ENCODE results near the gene RPA1.

RPA1 gene

DNA sequence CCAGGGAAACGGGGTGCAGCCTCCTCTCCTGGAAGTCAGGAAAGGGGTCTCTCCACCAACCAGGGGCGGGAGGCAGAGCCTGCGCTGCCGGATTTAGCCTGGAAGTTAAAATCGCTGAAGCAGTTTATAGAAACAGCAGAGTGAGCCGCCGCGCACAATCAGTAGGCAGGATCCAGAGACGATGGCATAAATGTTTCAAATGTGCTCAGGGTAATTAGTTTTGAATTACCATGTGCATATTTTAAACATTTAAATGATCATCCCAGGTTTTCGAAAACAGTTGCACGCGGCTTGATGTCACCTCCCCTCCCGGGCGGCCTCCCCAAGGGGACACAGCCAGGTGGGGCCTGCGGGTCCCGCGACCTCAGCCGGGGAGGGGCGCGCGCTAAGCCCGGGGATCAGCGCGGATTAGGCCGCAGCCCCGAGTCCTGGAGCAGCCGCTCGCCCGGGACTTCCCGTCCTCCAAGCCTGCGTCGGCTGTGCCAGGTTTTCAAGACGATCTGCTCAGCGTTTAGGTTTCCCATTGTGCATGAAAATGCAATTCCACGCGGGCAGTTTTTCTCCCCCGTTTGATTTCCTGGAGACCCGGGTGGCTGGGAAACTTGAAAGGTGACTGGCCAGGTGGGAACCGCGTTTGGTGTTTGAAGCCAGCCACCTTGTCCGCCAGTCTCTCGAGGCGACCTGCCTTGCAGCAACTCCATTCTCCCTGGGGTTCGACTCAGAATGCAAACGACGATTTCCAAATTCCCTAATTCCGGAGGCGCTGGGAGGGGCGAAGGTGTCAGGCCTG lies 78.3 kb downstream of the RPA1 start:
- no peak for DNase-seq (ENCODE audit: low read depth in 2 of 2, low spot score in 1 of 2)

DNA sequence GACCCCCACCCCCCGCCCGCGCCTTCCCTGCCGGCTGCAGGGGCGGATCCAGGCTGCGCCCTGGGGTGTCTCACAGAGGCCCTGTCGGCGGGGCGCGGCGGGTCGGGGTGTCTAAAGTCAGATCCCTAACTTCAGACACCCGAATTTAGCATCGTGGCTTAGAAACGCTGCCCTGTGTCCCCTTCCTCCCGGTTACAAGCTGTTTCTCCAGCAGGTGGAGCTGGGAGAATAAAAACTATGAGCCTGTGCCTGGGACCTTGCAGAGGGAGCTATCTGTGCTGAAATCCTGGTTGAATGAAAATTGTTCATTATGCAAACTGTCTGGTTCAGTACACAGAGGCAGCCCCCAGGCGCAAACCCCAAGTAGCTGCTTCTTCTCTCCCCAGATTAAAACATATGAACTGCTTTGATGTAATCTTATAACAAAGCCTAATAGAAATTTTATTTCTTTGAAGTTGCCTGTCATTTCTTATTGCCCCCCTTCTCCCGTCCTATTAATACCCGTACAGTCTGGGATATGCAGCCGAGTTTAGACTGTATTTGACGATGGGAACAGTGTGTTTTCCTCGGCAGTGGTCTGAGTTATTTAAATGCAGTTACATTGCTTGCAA lies 79.0 kb downstream of the RPA1 start:
- no peak for DNase-seq (ENCODE audit: low read depth in 2 of 2, low spot score in 1 of 2)

DNA sequence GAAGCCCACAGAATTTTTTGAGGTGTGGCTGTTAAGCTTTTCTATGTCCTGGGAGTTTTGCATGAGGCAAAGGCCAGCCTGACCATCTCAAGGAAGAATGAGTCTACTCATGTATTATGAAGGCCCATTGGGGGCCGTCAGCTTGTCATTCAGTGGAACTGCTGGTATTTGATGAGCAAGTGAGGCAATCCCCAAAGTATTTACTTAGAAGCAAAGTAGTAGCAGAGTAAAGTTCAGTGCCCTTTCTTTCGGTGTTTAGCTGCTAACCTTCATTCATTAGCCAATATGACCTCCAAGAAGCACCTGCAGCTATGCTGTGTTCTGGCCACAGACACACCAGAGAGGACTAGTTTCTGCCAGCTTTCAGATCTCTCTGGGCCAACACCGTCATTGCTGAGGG lies 80.2 kb downstream of the RPA1 start:
- DNase-seq (ENCODE audit: low read depth in 2 of 2, low spot score in 1 of 2), result no peak

DNA sequence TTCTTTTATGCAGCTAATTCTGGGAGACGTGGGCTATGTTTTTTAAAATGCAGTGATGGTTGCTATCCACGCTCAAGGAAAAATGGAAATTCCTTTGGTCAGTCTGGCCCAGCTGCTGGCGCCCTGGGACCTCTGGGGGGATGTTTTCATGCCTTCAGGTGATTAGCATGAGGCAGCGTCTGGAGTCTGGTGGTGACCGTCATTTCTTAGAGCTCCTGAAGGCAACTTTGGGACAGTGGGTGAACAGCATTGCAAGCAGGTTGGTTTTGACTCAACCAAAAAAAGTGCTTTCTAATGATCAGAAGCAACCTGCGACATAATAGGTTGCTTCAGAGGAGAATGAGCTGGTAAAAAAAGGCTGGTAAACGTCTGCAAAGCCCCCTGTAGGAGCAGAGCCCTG lies 82.3 kb downstream of the RPA1 start:
- DNase-seq (ENCODE audit: low read depth in 2 of 2, low spot score in 1 of 2), result no peak

DNA sequence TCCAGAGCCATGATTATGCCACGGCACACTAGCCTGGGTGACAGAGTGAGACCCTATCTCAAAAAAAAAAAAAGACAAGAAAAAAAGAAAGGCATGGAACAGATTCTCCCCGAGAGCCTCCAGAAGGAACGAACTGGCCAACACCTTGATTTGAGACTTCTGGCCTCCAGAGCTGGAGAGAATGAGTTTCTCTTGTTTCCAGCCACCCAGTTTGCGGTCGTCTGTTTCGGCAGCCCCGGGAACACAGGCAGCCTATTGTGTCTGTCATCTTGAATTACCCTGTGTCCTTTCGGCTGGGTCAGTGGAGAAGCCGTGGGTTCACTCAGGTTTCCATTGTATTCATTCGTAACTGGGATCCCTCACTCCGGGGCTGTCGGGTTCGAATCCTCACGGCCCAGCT lies 83.9 kb downstream of the RPA1 start:
- no peak for DNase-seq (ENCODE audit: low read depth in 2 of 2, low spot score in 1 of 2)

DNA sequence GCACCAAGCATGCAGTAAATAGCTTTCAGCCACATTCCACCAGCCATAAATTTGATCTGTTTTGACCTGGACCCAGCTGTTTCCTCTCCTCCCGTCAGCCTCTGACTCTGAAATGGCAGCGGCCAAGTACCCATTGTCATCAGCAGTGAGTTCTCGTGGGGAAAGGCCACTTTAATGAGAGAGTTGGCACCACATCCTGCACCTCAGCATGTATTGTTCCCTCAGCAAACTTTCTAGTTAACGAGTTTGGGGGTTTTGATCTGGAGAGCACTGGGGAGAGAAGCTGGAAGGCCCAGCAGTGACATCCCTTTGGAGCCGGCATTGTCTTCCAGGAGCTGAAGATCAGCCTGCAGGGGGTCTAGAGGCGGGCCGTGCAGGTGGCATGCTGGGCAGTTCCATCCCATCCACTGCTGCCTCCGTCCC lies 84.9 kb downstream of the RPA1 start:
- no peak for DNase-seq (ENCODE audit: low read depth in 2 of 2, low spot score in 1 of 2)

DNA sequence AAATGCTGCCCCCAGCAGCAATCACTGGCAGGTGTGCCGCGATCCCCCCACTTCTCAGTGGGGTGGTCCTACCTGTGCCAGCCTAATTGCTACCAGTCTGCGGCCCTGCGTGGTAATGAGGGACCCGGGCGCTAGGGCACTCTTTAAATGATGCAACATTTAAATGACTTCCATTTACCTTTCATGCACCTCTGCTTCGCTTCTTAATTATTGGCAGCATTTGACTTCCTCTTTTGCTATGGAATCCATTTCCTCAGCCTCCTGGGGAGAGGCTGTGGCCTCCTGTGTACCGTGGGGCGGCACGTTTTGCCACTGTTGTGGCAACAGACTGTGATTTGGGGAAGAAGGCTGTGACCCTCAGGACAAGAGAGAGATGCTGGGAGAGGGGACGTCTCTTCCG lies 86.1 kb downstream of the RPA1 start:
- DNase-seq (ENCODE audit: low read depth in 2 of 2, low spot score in 1 of 2), result no peak

DNA sequence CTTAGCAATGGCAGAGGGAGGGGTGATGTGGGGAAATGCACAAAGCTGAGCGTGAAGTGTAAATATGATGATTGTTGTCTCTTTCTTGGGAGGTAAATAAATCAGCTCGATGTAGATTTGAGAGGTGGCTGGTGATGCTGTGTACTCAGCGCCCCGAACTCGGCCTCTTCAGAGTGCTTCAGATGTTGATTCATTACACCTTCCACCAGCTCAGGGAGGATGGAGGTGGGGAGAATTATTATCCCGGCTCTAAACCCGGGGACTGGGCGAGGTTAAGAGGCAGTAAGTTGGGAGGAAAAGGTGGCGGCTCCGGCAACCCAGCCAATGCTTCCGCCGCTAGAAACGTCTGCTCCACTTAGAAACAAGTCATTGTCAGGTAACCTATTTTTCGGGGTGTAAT lies 86.5 kb downstream of the RPA1 start:
- no peak for DNase-seq (ENCODE audit: low read depth in 2 of 2, low spot score in 1 of 2)

DNA sequence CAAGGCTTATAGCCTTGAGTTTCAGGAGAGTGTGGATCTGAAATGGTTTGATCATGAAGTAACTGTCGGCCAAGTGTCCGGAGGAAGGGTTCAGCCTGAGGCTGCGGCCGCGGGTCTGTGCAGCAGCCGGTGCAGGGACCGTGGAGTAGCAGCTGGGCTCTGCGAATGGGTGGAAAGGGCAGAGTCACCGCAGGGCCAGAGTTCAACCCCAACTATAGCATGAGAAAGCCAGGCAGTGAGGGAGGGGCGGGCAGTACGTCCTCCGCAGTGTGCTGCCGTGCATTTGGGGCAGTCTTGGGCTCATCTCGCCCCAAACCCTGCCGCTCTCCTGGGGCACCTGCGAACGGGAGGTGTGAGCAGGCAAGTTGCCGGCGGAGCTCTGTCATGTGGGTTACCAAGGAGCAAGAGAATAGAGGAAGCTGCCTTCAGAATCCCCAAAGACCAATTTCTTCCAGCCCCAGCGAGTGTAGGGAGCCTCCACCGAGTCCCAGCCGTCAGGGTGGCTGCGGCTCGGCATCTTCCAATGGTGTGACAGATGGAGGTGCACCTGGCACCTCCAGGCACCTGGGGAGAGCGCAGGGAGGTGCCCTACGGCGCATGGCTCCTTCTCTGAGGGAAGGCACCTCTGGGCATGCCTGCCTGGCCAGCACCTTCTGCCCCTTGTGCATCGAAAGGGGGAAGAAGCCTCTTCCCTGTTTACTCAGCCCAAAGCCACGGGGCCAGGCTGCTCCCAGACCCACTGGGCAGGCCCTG lies 87.3 kb downstream of the RPA1 start:
- DNase-seq (ENCODE audit: low read depth in 2 of 2, low spot score in 1 of 2), result no peak

DNA sequence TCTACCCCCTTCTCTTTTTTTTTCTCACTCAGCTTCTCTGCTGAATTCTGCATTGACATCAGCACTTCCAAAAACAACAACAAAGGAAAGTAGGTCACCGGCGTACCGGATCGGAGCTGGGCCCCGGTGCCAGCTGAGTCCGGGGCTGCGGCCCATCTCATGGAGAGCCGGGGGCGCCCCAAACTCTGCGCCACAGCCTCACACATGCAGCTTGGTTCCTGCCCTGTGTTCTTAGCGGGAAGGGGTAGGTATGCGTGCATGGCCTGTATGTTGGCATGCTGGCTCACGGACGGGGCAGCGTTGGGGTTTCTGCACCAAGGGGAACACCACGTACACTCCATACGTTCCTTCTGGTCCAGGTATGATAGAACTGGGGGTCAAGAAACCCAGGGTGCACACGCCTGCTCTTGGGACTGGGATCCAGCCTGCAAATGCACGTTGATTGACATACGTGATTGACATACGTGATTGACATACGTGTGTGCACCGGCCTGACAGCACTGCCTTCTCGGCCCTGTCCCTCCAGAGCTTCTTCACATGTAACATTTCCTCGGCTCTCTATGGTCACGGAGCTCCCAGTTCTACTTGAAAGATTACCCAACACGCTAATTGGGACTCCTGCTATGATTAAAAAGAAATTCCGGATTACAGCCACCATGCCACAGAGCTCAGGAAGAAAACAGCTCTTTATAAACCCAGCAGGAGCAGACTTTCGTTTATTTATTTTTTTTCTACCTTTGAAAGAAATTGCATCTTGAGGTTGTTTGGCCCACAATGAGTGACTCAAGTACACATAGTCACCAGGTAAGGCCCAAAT lies 88.7 kb downstream of the RPA1 start:
- no peak for DNase-seq (ENCODE audit: low read depth in 2 of 2, low spot score in 1 of 2)

DNA sequence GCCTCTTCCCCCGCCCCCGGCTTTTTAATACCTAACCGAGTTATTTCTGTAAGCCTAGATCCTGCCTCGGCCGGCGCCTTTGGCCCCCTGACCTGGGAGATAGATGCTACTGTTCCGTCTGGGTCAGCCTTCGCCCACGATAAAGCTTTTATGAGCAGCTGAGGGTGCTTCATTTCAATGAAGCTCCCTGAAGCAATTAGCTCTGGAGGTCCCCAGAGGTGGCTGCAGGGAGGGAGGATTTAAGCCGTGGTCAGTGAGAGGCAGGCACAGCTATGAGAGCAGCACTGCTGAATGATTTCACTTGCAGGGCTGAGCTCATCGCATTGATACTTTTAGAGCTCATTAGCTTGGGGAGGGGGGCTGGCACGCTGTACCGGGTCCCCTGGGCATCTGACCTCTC lies 89.4 kb downstream of the RPA1 start:
- no peak for DNase-seq (ENCODE audit: low read depth in 2 of 2, low spot score in 1 of 2)

DNA sequence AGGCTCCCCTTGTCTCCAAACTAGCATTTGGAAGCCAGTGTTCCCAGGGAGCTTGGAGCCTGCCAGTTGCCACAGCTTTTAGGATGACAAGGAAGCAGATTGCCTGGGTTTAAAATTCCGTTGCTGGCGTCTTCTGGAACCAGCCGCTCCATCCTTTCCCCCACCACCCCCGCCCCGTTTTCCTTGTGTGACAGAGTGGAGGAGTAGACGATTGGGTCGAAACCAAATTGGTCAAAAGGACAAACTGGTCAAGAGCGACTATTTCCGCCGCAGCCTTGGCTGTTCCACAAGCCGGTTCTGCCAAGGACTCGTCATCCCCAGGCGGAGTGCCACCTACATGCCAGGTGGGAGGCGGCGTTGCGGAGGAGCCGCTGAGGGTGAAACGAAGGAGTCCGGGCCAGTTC lies 91.1 kb downstream of the RPA1 start:
- DNase-seq (ENCODE audit: low read depth in 2 of 2, low spot score in 1 of 2), result no peak

DNA sequence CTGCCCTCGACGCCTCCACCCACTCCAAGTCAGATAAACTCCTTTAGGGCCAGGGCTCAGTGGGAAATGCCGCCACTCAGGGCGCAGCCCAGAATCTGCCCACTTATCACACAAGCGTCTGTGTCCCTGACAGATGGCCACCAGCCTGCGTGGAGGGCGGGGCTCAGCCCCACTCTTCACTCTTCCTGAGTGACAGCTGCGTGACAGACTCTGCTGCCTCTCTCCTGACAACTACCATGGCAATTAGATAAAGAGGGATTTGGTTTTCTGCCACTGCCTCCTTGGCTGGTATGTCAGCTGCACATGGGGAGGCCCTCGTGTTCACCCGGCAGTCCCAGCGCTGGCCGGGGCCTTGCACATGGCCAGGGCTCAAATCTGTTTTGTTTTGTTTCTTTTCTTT lies 99.2 kb downstream of the RPA1 start:
- no peak for DNase-seq (ENCODE audit: low read depth in 2 of 2, low spot score in 1 of 2)

DNA sequence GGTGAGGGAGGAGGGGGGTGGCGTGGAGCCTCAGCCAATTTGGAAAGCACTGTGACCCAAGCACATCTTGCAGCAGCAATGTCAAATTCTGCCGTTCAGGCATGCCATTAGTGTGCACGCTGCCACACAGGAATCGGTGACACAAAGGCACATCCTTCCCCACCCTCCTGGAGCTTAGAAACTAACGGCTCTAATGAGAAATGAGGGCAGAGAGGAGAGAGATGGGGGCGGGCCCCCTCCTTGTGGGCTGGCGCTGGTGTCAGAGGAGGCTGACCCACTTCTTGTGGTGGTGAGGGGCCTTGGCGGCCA lies 100.5 kb downstream of the RPA1 start:
- DNase-seq (ENCODE audit: low read depth in 2 of 2, low spot score in 1 of 2), result no peak

DNA sequence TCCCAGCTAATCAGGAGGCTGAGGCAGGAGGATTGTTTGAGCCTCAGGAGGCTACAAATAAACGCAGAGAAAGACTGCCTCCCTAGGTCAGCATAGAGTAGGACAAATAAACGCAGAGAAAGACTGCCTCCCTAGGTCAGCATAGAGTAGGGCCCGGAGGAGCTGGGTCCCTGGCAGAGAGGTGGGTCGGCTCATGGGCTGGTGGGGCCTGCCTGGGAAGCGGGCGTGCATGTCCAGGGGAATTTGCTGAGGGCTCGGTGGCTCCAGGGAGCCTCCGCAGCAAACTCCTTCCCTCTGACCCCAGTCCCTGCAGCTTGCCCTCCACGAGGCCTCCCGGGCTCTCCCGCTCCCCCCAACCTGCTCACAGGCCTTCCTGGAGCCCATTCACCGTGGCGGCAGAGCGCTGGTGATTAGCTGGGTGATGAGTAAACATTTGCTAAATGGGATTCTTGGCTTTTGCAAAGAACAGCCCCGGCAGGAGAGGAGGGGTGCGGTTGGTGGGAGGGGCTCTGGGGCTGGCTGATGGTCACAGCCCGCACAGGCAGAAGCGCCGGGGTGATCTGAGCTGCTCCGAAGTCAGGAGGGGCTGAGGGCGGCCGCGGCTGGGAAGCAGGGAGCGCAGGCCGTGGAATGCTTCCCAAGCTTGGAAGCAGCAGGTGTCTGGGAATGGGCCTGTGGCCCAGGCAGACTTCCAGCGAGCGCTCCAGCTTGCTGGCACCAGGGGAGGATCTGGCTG lies 102.2 kb downstream of the RPA1 start:
- no peak for DNase-seq (ENCODE audit: low read depth in 2 of 2, low spot score in 1 of 2)

DNA sequence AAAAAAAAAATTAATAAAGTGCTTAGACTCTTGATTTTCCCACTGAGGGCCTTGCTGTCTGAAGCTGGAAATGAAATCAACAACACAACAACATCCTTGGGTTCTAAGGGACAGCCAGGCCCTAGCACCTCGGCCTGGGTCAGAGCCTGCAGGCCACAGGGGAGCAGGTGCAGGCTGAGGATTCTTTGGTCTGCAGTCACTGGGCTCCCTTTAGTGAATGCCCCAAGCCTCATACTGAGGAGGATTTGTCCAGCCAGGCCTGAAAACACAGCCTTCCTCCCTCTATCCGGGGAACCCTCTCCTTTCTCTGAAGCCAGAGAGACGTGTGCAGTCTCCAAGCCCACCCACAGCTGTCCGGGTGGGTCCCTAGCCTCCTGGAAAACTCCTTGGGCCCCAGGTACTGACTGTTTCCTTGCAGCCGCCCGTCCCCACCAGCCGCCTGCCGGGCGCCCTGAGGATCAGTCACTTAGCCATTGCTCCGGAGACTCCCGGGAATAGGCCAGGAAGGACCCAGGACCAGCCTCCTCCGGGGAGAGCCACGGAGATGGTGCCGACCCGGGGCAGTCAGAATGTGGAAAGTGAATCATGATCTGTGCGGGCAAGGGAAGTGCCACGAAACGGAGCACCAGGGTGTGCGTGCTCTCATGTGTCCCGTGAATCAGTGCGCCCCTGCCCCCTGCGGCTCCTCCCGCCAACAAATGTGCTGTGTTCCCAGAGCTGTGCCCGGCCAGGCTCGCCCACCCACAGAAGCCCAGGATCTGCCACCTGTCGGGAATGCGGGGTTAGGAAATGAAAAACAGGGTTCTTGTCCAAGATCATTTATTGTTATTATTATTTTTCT lies 104.3 kb downstream of the RPA1 start:
- DNase-seq (ENCODE audit: low read depth in 2 of 2, low spot score in 1 of 2), result no peak

DNA sequence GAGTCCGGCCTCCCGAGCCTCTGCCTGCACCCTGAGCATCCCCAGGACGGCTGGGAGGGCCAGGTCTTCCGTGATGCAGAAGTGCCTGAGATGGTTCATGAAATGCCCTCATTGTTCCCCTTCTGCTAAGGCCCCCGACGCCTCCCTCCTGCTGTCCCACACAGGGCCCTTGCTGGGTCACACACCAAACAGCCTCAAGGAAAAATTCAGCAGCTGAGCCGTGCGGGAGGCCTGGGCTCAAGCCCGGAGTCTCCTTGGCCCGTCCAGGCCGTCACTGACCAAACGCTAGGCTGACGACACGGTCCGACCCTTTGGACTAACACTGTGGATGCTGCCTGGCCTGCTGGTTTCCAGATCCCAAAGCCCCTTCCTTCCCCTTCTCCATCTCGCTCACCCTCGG lies 105.1 kb downstream of the RPA1 start:
- no peak for DNase-seq (ENCODE audit: low read depth in 2 of 2, low spot score in 1 of 2)

DNA sequence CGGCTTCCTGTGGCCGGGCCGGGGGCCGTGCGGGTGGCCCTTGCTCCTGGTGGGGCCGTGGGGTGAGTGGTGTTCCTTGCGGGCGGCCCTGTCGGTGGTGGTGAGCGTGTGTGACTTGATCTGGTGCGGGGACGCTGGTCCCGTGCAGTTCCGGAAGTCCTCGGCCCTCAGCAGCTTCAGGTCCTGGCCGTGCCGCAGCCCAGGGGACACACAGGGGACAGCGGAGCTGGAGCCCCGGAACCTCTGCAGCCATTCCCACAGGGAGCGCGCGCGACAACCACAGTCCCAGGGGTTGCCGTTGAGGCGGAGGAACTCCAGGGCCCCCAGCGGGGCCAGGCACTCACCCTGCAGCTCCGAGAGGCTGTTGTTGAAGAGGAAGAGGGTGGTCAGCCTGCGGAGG lies 107.0 kb downstream of the RPA1 start:
- DNase-seq (ENCODE audit: low read depth in 2 of 2, low spot score in 1 of 2), result no peak

DNA sequence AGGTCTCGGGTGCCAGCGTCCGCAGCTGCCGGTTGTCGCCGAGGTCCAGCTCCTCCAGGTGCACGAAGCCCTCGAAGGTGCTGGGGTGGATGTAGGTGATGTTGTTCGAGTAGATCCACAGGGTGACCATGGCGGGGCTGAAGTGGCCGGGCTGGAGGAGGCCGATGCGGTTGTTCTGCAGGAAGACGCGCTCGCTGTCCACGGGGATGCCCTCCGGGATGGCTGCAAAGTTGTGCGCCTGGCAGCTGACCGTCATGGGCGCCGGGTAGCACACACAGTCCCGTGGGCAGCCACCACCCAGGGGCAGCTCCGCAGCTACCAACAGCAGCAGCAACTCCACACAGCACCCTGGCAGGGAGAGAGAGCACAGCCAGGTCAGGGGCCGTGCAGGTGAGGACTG lies 107.7 kb downstream of the RPA1 start:
- no peak for DNase-seq (ENCODE audit: low read depth in 2 of 2, low spot score in 1 of 2)
